Measurements from ENCODE around the gene ZSWIM7. TPM values are rescaled to one million over a fixed set of nuclear protein-coding genes. Genes with fewer than 3 reads are reported as not detected.
"Not testable (repeated sequence)": the region's sequence is repeated elsewhere in the genome, so short reads cannot be mapped to it uniquely, and the experiment has no call there.

ZSWIM7 gene
- polyA plus RNA-seq, 1 donor = 37.5 TPM

DNA sequence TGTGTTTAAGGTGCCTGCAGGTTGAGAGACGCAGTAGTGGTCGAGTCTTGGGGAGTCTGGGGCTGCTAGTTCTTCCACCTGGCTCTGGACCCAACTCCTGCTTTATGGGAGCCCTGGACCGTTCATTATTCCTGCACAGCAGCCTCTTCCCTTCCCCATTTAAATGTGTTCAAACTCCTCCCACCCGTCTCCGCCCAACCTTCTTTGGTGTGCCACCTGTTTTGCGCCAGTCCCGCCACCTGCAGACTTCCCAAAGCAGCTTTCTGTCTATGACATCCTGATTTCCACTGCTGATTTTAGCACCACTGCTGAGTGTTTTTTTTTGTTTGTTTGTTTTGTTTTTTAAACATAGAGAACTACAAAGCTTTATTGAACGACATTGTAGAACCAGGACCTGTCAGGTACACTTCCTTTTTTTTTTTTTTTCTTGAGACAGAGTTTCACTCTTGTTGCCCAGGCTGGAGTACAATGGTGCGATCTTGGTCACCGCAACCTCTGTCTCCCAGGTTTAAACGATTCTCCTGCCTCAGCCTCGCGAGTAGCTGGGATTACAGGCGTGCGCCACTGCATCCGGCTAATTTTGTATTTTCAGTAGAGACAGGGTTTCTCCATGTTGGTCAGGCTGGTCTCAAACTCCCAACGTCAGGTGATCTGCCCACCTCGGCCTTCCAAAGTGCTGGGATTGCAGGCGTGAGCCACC, 41.7 kb downstream of the ZSWIM7 start:
- no peak for DNase-seq (ENCODE audit: low read depth)

DNA sequence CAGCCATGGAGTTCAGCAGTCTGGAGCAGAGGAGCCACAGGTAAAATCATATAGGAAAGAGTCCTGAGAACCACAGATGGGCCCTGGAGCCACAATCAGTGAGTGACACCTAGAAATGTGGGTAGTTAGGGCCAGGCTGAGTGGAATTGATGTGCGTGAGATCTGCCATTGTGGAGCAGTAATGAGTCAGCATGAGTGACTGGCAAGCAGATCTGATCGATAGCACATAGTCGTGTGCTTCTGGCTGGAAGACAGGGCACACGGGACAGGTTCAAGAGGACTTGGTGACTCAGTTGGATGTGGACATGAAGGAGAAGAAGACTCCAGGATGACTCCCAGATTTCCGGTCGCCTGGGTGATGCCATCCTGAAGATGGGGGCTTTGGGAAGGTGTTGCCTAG, 42.3 kb downstream of the ZSWIM7 start:
- no peak for DNase-seq (ENCODE audit: low read depth)

DNA sequence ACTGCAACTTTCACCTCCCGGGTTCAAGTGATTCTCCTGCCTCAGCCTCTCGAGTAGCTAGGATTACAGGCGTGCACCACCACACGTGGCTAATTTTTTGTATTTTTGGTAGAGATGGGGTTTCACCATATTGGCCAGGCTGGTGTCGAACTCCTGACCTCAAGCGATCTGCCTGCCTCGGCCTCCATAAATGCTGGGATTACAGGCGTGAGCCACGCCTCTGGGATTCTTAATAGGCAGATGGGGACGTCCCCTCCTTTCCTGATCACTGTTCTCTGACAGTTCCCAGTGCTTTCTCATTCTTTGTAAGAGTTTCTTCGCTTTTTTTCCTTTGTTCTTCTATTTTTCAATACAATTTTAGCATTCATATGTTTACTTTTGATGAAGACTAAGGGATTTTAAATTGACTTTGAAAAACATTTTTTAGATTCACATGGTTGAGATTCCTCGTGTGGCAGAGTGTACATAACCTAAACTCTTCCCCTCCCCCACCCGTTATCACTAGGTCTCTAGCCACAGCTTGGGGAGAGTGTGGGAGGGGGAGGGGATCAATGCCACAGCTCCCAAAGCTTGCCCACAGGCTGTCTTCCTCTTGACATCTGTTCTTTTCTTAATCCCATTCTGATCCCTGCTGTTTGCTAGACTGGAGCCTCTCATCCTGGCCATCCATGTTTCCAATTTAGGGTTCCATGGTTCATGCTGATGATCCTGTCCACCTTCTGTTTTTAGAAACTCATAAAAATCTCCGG, 43.5 kb downstream of the ZSWIM7 start:
- no peak for DNase-seq (ENCODE audit: low read depth)

DNA sequence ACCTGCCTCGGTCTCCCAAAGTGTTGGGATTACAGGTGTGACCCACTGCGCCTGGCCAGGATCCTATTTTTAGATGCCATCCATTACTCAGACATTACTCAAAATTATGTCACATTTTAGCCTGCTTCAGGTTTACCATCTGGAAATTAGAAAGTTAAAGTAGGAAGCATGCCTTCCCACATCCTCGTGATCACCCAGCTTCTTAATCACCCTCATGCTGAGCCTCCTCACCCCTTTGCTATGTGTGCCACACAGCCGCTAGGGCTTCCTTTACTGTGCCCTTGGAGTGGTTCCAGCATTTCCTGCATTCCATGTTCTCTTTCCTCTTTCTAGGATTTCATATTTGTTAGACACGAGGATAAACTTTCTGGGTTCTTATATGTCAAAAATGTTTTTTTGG, 45.3 kb downstream of the ZSWIM7 start:
- no peak for DNase-seq (ENCODE audit: low read depth)

DNA sequence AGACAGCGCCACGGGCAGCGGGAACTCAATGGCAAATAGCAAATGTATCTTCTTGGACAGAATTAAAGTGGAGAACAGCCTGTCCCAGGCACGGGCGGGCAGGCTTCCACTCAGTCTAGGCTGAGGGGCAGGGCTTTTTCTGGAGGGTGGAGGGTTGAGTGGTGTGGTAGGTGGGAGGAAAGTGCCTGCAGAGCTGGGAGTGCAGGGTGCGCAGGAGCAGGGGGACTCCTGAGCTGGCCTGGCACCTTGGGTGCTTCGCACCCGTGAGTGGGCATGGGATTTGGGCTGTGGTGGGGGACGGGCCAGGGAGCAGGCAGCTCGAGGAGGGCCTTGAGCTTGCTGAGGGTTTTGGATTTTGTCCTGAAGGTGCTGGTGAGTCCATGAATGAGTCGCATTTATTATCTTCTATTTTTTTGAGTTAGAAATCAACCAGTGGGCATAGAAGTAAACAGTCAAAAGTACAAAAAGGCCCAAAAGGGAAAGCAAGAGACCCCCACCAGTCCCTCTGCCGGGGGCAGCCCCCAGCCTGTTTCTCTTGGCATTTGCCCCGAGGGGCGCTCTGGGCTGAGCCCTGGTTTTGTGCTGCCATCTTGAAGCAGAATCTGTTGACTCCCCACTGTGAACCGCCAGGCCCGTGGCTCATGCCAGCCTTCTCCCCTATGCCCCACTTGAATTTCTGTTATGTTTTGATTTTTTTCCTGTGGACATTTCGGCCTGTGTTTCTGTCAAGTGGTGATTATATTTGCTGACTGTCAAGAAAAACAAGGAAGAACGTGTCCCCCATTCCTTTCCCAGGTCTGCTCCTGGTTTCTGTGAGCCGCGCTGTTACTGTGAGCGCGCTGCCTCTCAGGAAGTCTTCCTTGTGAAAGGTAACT, 46.4 kb downstream of the ZSWIM7 start:
- no peak for DNase-seq (ENCODE audit: low read depth)

DNA sequence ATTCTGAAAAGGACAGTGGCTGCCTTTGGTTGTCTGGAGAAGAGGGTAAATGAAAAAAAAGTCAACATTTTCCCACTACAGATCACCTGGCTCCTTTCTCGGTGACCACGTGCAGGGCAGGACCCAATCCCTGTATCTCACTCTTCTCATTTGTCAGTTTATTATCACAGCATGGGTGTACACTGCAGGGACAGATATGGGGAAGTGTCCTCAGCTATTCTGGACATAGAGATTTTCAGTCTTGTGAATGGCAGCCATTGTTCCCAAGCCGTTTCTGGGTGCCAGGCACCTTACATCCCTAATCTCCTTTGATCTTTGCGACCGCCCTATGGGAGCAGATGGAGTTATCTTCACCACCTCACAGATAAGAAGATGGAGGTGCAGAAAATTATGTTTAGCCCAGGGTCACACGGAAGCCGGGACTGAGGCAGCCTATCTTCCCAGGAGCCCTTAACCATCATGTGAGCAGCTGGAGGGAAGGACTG, 47.4 kb downstream of the ZSWIM7 start:
- no peak for DNase-seq (ENCODE audit: low read depth)

DNA sequence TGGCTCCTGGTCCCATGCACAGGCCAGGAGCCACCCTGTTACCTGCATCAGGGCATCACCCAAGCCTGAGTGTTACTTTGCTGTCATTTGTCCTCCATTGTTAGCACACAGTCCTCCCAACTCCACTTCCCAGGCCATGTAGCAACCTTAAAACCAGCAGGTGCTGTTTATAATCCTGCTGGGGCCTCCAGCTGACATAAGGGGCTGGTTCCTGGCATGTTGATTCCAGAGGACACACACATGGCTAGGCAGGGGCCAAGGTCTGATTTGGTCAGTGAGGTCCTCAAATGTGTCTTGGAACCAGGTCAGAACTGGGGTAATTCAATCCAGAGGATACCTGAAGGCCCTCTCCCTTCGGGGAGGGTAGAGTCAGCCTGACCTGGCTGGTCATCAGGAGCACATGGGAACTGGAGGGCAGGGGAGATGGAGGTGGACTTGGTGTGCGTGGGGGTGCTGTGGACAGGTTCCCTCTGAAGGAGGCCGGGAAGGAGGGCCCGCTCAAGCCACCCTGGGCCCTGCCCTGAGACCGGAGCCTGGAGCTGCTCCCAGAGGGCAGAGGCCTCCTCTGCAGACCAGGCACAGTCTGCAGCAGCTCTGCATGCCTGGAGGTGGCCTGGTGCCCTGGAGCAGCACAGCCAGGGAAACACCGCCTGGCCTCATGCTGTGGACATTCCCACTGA, 48.0 kb downstream of the ZSWIM7 start:
- no peak for DNase-seq (ENCODE audit: low read depth)

DNA sequence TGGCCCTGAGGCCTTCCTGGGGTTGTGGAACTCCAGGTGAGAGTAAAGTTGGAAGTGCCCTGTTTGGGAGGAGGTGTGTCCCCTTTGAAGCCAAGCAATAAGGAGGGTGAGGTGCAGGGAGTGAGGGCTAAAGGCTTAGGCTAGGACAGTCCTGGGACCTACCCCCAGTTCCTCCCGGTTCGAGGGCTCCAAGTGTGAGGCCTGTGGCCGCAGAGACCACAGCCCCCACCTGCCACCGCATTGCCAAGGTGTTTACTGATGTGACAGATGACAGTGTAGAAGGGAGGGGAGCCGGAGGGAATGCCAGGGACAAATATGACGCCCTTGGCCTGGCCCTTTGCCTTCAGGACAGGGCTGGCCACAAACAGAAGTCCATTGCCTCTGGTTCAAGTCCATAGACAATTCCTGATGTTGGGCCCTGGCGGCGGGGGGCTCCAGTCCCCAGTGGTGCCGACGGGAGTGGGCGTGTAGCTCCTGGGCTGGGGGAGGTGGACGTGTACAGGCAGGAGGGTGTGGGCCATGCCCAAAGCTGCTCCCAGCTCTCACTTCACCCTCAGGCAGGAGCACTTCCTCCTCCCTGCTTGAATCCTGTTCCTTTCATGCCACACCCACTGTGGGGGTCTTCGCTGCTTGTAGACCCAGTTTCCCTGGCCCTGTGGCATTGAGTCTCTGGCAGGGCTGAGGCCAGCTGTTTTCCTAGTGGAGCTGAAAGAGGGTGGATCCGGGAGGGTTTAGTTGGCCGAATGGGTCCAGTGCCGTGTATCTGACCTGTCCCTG, 51.3 kb downstream of the ZSWIM7 start:
- no peak for DNase-seq (ENCODE audit: low read depth)

DNA sequence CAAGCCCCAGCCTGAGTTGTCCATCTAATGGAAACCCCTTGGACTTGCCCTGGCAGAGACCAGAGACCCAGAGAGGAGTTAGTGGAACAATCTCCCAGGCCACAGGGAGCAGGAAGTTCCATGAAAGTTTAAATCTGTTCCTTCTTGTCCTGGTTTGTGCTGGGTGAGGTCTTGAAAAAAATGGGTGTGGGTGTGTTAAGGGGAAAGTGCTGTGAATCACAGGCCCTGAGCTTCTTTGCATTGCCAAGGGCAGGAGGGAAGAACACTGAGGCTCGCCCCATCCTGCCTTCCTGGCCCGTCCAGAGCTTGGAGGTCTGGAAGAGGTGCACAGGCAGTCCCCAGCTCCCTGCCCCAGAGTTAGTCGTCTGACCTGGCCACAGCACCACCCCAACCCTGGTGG, 52.2 kb downstream of the ZSWIM7 start:
- no peak for DNase-seq (ENCODE audit: low read depth)

DNA sequence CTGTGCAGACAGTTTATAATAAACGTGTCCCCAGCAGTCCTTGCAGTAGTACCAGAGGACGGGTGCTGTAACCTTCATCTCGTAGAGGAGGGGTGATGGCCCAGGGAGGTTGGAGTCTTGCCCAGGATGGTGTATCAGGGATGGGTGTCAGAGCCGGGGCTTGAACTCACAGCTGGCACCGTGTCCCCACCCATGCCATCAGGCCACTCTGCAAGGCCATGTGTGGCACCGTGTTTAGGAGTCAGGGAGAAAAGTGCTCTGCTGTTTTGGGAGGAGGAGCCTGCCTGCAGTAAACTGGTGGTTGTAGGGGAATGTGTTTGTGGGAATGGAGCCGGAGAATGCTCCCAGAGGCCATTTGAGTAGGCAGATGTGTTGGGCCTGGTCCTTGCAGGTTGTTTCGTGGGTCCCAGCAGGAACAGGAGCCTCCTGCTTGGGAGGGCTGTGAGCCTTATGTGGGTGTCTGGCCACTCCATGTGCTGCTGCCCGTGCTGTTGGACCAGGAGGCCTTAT, 52.8 kb downstream of the ZSWIM7 start:
- DNase-seq (ENCODE audit: low read depth) = no peak

DNA sequence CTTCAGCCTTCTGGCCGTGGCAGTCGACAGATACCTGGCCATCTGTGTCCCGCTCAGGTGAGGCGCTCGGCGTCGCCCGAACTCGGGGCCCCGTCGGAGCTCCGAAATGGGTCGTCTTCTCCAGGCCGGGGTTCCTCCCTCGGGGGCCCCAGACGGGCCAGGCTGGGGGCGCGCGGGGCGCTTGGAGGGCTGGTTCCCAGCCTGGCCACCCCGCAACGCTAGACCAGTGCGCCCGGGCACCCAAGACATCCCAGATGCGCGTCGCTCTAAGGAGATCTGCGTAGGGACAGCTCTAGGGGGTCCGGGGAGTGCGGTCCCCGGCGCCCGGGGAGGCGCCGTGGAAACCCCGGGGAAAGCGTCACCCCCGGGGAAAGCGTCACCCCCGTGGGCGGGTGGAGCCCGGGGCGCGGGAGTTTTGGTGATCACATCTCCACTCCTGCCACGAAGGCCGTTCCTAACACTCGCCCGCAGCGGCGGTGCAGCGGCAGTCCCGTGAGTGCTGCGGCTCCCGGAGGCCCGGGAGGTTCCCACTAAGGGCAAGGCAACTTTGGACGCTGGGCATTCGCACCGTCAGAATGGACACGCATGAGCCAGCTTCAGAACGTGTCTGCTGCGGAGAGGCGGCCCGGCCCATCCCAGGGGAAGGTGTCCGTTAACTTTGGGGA, 53.8 kb downstream of the ZSWIM7 start:
- no peak for DNase-seq (ENCODE audit: low read depth)

DNA sequence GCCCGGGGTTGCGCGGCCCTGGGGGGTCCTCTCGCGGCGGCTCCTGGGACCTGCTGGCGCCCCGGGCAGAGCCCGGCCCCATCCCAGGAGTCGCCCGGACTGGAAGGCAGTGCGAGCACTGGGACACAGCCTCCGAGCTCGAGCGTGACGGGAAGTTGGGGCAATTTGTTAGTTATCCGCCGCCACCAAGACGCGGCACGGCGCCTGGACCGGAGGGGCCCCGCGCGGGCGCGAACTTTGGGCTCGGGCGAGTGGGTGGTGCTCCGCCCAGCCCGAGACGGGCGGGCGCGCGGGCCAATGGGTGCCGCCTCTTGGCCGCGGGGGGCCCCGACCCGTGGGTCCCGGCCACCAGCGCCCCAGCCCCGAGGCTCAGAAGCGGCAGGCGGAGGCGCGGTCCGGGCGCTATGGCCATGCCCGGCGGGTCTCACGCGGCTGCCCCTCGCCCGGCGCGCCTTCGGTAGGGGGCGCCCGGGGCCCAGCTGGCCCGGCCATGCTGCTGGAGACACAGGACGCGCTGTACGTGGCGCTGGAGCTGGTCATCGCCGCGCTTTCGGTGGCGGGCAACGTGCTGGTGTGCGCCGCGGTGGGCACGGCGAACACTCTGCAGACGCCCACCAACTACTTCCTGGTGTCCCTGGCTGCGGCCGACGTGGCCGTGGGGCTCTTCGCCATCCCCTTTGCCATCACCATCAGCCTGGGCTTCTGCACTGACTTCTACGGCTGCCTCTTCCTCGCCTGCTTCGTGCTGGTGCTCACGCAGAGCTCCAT, 54.6 kb downstream of the ZSWIM7 start, which contains the start of gene ADORA2B:
Gene ADORA2B (plus strand): TSS at position 372 of the 768 bp plus-strand sequence. CDS start 119 bp downstream, at position 491.
- DNase-seq (ENCODE audit: low read depth) = no peak

DNA sequence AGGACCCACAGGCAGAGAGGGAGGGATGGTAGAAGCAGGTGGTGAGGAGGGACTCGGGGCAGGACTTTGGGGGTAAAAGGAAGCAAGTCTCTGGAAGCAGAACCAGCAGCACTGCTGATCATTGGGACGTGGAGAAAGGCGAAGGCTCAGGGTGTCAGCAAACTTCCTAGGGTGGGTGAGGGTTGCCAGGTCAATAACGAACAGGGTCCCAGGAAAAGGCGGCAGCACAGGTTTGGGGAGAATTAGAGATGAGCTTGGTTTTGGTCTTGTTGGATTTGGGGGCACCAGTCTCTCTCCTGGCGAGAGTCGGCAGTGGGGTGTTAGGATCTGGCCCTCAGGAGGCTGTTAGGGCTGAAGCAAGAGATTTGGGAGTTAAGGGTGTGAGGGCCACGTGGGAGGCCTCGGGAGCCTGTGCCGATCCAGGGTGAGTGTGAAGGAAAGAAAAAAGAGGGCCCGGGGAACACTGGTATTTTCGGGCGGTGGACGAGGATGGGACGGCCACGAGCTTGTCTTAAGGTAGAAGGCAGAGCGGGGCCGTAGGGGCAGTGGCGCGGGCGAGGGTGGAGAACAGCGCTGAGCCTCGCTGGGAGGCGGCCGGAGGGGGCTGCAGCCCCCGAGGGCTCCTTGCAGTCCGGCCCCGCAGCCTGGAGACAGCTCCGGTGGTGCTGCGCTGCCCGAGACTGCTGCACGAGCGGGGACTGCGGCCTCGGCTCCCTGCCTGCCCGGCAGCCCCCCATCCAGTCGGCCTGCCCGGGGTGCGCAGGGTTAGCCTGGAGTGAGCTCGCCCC, 55.3 kb downstream of the ZSWIM7 start:
- DNase-seq (ENCODE audit: low read depth) = no peak

DNA sequence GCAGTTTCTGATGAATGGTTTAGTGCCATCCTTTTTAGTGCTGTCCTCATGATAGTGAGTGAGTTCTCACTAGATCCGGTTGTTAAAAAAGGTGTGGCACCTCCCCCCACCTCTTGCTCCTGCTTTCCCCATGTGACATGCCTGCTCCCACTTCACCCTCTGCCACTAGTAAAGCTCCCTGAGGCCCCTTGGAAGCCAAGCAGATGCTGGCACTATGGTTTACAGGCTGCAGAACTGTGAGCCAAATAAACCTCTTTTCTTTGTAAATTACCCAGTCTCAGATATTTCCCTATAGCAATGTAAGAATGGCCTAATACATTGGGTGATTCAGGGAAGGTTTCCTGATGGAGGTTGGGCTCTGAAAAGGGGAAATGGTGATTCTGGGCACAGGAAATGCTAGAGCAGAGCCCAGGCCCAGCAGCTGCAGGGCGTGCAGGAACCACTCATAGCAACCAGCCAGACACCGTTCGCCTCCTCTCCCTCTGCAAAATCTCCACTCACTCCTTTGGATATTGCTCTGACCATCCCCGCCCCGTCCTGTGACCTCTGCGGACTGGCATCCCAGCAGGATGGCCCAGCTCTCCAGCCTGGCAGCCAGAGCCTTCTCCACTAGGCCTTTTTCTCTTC, 57.2 kb downstream of the ZSWIM7 start:
- DNase-seq (ENCODE audit: low read depth) = no peak

DNA sequence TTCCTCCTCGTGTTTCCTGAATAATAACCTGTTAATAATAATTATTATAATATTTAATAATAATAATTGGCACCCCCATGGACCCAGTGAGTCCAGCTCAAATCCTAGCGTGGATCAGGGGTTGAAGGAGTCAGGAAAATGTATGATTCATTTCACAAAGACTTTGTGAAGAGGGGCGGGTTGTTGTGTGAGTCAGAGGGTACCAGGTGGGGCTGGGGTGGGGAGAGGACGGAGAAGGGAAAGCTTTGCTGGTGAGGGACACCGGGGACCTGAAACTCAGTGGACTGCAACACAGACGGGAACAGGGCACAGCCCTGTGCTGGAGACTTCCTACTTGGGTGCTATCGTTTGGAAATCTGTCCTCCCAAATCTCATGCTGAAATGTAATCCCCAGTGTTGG, 57.7 kb downstream of the ZSWIM7 start:
- DNase-seq (ENCODE audit: low read depth) = no peak

DNA sequence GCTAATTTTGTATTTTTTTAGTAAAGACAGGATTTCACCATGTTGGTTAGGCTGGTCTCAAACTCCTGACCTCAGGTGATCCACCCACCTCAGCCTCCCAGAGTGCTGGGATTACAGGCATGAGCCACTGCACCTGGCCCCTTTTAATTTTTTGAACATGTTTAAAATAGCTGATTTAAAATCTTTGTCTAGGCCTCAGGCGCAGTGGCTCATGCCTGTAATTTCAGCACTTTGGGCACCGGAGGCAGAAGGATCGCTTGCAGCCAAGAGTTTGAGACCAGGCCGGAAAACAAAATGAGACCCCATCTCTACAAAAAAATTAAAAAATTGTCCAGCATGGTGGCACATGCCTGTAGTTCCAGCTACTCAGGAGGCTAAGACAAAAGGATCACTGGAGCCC, 63.0 kb downstream of the ZSWIM7 start:
- not testable (repeated sequence) for DNase-seq (ENCODE audit: low read depth)

DNA sequence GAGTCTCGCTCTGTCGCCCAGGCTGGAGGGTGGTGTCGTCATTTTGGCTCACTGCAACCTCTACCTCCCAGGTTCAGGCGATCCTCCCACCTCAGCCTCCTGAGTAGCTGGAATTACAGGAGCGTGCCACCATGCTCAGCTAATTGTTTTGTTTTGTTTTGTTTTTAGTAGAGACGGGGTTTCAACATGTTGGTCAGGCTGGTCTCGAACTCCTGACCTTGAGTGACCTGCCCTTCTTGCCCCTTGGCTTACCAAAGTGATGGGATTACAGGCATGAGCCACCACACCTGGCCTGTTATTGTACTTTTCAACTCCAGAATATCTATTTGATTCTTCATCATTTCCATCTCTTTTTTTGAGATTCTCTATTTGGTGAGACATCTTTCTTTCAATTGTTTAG, 63.6 kb downstream of the ZSWIM7 start:
- DNase-seq (ENCODE audit: low read depth) = no peak

DNA sequence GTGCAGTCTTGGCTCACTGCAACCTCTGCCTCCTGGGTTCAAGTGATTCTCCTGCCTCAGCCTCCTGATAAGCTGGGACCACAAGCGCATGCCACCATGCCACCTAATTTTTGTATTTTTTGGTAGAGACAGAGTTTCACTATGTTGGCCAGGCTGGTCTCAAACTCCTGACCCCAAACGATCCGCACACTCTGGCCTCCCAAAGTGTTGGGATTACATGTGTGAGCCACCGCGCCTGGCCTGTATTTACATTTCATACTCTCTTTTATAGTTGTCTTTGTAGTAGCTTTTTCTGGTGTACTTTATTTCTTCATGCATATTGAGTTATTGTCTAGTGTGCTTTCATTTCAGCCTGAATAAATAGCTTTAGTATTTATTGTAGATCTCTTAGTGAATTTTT, 64.6 kb downstream of the ZSWIM7 start:
- no peak for DNase-seq (ENCODE audit: low read depth)
